Measurements from ENCODE around the gene BCL7A.
"Not testable (repeated sequence)": the region's sequence is repeated elsewhere in the genome, so short reads cannot be mapped to it uniquely, and the experiment has no call there.

Gene BCL7A

GRCh38 chr12:122056406-122056805 is 34.7 kb downstream of the BCL7A start:
- not testable (repeated sequence) for DNase-seq

GRCh38 chr12:122057007-122057735 is 35.5 kb downstream of the BCL7A start:
- DNase-seq: no peak

GRCh38 chr12:122057769-122058168 is 36.1 kb downstream of the BCL7A start:
- no peak for DNase-seq

GRCh38 chr12:122058549-122059149 is 37.0 kb downstream of the BCL7A start:
- DNase-seq: no peak

DNA sequence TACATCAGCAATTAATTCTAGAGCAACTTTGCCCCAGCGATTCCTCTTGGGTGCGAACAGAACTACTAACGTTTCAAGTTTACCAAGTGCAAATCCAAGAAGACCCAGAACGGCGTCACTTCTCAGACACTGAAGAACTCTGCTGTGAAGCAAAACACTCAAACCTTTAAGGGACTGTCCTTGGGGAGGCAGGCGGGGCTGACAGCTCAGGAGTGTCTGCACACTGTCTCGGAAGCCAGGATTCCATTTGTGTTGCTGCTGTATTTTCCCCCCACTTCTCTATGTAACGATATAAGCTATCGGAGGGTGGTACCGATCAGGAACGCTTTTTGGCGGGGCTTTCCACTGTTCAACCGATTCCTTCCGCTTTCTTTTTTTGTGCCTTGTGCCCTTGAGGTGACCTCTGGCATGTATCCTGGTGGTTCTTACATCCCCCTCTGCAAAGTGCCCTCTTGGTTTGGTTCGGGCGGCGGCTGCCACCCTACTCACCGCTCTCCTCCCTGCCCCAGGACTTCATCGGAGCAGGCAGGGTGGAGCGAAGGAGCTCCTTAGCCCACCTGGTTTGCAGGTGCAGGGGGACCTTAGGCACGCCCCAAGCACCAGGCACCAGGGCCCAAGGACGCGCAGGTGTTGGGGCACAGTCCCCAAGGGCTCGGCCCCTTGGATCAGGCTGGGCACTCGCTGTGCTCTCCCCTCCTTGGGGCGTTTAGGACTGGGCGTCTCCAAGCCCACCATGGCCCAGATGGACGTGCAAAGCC is 37.7 kb downstream of the BCL7A start:
- DNase-seq: no peak

- DNase-seq: no peak
Observed at GRCh38 chr12:122060081-122060501, 38.4 kb downstream of the BCL7A start.

- no peak for DNase-seq
Observed at GRCh38 chr12:122061253-122061652, 39.6 kb downstream of the BCL7A start.

GRCh38 chr12:122062832-122063693 is 41.4 kb downstream of the BCL7A start:
- DNase-seq: peak; percentile 92

GRCh38 chr12:122063694-122064024 is 42.0 kb downstream of the BCL7A start:
- peak; percentile 70 for DNase-seq

DNA sequence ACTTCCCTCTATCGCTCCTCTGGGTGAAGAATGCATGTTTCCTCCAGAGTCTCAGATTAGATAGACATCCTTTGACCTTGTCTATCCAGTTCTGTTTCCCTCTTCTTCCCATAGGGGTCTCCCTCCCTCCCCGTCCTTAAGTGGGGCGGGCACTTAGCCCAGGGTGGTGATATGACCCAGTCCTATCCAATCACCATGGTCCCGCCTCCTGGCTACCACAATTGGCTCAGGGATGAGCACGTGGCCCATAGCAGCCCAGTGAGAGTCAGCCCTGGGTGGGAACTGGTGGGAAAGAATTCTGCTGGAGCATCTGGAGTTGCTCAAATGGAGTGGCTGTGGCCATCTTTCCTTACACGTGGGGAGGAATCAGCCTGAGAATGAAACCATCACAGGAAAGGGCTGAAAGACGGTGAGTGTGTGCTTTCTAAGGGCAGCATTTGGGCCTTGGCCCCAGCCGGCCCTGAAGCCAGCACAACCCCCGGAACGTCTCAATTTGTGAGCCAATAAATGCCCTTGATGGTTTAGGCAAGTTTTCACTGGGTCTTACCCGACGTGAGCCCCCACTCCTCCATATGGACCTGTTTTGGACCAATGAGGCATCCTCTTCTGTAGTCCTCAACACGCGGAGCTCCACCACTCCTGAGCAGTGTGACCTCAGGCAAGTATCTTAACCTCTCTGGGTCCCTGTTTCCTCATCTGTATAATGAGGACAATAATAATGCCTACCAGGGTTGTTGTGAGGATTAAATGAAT is 42.5 kb downstream of the BCL7A start:
- peak; percentile 96 for DNase-seq

DNA sequence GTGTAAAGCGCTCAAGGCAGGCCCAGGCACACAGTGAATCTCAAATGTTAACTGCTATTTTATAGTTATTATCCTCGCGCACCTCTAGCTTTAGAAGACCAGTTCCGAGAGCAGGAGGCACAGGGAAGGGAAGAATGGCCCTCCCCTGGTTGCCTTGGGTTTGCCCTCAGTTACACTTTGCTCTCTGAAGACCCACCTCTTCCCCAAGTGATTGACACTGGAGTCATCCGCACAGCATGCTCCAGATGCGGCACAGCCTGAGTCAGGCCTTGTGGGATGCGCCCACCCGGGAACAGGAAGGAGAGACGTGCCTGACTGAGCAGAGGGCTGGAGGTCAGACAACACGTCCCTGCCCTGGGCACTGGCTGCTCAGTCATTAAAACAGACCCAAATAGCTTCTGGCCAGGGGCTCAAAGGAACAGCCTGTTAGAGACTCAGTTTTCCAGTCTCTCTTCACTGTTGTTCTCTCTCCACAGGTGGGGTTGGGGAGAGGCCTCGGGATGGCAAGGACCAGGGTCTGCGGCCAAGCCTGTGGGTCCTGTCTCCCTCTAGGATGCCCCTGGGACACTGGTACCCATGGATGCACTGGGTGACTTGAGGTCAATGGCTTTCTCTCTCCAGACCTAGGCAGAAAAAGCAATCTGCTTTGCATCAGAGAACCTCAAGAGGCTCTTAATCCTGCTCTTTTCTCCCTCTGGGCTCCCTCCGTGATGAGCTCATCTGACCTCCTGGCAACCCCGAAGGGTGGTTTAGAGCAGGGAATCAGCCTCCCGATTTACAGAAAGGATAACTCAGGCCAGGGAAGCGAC is 43.3 kb downstream of the BCL7A start:
- peak; percentile 92 for DNase-seq

DNA sequence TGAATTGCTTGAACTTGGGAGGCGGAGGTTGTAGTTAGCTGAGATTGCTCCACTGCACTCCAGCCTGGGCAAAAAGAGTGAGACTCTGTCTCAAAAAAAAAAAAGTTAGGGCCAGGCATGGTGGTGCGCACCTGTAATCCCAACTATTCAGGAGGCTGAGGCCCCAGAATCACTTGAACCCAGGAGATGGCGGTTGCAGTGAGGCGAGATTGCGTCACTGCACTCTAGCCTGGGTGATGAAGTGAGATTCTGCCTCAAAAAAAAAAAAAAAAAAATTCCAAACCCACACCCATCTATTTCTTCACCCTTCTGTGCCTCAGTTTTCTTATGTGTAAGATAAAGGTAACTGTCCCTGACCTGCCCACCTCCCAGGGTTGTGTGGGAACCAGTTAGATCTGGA is 45.9 kb downstream of the BCL7A start:
- no peak for DNase-seq

DNA sequence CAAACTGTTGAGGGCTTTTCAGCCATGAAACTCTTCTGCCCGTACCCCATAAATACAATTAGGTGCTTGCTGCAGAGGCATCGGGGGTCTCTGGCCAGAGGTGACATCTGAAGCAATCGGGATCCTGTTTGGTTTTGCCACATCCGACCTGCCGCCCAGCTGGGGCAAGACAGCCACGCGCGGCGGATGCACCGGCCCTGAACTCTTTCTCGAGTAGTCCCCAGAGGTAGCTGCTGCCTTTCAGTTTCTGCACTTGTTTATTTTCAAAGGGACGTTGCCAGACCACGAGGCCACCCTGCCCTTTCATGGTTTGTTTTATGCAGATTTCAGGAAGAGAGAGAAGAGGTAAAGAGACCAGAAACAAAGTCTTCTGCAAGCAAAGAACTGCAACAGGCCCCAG is 46.3 kb downstream of the BCL7A start:
- DNase-seq: no peak

- DNase-seq: peak; percentile 77
Observed at GRCh38 chr12:122072031-122072970, 50.6 kb downstream of the BCL7A start.

DNA sequence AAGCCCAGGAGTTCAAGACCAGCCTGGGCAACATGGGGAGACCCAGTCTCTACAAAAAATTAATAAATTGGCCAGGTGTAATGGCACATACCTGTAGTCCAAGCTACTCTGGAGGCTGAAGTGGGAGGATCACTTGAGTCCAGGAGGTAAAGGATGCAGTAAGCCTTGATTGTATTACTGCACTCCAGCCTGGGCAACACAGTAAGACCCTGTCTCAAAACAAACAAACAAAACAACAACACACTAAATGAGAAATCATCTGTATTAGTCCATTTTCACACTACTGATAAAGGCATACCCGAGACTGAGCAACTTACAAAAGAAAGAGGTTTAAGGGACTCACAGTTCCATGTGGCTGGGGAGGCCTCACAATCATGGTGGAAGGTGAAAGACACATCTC is 52.1 kb downstream of the BCL7A start:
- DNase-seq: no peak

DNA sequence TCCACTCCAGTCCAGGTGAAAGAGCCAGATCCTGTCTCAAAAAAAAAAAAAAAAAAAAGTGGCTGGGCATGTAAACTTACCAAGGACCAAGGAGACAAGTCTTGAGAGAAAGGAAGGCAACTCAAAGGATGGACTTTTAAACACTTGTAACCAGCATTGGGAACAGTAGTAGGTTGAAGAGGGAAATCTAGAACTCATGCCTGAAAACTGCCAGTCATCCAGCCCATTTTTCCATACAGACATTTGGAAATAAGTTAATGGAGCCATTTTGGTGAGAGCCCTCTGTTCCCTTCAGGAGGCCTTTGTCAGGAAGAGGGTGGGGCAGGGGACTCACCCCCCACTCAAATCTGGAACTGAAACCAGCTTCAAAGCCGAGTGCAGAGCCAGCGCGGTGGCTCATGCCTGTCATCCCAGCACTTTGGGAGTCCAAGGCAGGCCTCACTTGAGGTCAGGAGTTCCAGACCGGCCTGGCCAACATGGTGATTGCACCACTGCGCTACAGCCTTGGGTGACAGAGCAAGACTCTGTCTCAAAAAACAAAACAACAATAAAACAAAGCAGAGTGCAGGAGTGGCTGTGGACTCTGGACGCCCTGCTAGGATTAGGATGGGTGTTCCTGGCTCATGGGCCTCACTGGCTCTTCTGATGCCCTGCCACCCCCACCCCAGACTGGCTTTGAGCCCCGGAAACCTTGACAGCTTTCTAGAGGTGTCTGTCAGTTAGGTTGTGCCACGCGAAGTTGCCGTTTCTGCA is 55.2 kb downstream of the BCL7A start:
- DNase-seq: no peak

DNA sequence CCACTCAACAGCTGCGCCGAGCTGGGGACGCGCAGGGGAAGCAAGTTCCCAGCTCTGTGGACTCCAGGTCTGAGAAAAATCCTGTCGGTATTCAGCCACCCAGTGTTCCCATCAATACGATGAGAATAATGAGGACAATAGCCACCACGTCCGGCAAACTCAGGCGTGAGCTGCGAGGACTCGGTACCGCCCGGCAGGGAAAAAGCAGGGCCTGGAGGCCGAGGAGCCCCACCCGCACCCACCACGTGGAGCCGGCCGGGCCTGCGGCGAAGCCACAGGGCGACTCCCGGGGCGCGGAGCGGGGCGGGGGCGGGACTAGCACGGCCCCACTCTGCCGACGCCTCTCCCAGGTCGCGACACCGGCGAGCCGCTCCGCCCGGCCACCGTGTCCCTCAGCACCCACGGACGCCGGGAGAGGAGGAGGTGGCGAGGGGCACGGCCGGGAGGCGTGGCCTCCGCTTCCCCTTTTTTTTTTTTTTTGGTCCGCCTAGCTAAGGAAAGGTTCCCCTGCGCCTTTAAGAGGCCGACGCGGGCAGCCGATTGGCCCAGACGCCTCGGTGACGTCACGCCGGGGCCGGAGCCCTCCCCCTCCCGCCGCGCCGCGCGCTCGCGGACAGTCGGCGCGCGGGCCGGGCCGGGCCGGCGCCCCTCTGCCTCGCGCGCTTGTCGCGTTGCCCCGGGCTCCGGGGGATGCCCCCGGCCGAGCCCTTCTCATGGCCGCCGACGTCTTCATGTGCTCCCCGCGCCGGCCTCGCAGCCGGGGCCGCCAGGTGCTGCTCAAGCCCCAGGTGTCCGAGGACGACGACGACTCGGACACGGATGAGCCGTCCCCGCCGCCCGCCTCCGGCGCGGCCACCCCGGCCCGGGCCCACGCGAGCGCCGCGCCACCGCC is 56.7 kb downstream of the BCL7A start, which contains the start of gene MLXIP:
Gene MLXIP, plus strand, starts transcription at position 616 of the 892 bp plus-strand sequence. Its CDS starts 98 bp downstream, at position 714.
- DNase-seq: peak; percentile 74

DNA sequence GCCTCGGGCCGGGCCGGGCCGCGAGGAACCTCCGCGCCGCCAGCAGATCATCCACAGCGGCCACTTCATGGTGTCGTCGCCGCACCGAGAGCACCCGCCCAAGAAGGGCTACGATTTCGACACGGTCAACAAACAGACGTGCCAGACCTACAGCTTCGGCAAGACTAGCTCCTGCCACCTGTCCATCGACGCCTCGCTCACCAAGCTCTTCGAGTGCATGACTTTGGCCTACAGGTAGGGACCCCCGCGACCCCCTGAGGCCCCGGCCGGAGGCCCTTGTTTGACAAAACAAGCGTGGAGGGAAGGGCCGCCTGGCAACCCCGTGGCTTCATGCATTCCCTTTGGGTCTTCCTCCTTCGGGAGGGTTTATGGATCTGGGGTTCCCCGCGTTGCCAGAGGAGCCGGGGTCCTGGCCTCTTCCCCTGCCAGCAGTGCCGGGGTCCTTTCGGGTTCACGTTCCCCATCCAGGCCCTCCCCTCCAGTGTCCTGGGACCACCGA is 57.4 kb downstream of the BCL7A start:
- DNase-seq: no peak
